Measurements from ENCODE around the gene ACOT11. TPM values are rescaled to one million over a fixed set of nuclear protein-coding genes. Genes with fewer than 3 reads are reported as not detected.

ACOT11 gene
- total RNA-seq, 4 donors from 2014 or later, result 27.1 to 93.0 (median 70.5) TPM

DNA sequence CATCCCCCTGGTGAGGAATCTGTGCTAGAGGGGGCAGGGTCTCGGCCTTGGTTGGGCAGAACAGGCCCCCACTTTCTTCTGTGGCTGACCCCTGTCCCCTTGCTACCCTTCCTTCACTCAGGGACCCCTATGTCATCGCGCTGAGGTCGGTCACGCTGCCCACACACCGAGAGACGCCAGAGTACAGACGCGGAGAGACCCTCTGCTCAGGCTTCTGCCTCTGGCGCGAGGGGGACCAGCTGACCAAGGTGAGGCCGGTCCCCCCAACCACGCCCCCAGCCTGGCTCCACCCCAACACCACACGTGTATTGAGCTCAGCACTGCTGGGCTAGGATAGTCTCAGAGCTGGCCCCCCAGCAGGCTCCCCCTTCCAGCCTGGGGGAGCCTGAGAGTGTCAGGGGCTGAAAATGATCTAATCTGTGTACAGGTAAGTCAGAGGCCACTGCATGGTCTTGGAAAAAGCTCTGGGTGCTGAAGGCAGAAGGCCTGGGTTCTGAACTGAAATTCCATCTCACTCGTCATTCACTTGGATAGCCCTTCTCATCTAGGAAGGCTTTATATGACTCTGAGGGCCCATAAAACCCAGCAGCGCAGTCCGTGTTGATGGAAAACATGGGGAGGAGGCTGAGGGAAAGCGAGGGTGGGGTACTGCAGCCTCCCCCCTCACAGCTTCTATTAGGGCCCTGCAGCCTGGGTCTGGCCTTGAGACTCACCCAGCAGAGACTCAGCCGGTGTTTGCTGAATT, 60.0 kb downstream of the ACOT11 start:
- DNase-seq, result no peak

DNA sequence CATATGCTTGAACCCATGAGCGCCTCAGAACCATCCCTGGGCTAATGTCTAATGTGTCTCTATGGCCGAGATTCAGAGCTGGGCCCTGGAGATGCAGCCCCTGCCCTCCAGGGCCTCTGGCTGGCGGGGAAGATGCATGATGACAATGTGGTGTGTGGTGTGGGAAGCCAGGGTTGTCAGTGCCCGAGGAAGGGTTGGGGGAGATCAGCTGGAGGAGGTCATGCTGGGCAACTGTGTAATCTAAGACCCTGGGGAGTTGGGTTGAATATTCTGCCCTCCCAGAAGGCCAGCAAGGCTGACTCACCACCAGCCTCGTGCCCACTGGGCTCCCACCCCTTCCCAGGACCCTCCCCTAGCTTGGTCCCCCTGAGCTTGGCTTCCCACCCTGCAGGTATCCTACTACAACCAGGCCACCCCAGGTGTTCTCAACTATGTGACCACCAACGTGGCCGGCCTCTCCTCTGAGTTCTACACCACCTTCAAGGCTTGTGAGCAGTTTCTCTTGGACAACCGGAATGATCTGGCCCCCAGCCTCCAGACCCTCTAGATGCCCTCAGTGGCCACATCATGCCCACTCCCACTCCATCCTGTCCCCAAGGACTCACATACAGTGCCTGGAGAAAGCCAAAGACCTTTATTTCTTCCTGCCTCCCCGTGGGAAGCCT, 60.7 kb downstream of the ACOT11 start:
- Histone ChIP-seq H3K27me3 (no peaks in the 10 kb centered on the region), H3K36me3 (peaks cover 0 to 34% of the 10 kb centered on the region in 2 donors), H3K4me3 (replicated peaks in 1 of 3) (no peak overlapping the region), H3K4me1 (no peaks in the 10 kb centered on the region), H3K9me3 (no peaks in the 10 kb centered on the region), H3K27ac (no peak overlapping the region)
- no peak for DNase-seq
- WGBS, 2 donors, result 91% methylated on average over 7 to 9 of the region's 9 CpGs
- TF ChIP-seq POLR2A (IDR thresholded peaks at IDR 0.05), result no peak
- TF ChIP-seq, protein P1, sequence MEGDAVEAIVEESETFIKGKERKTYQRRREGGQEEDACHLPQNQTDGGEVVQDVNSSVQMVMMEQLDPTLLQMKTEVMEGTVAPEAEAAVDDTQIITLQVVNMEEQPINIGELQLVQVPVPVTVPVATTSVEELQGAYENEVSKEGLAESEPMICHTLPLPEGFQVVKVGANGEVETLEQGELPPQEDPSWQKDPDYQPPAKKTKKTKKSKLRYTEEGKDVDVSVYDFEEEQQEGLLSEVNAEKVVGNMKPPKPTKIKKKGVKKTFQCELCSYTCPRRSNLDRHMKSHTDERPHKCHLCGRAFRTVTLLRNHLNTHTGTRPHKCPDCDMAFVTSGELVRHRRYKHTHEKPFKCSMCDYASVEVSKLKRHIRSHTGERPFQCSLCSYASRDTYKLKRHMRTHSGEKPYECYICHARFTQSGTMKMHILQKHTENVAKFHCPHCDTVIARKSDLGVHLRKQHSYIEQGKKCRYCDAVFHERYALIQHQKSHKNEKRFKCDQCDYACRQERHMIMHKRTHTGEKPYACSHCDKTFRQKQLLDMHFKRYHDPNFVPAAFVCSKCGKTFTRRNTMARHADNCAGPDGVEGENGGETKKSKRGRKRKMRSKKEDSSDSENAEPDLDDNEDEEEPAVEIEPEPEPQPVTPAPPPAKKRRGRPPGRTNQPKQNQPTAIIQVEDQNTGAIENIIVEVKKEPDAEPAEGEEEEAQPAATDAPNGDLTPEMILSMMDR (IDR thresholded peaks at IDR 0.05), result no peak
- intact Hi-C loops (cut with DNase I), result no loop called here

More for the DNA sequence above, 60.0 kb downstream of the ACOT11 start:
- no peak for TF ChIP-seq POLR2A (IDR thresholded peaks at IDR 0.05)
- TF ChIP-seq, protein P1 (IDR thresholded peaks at IDR 0.05), result no peak
- no peaks in the 10 kb centered on the region for H3K4me1 ChIP-seq
- no peaks in the 10 kb centered on the region for H3K9me3 ChIP-seq
- H3K27ac ChIP-seq, result no peak overlapping the region
- no peak overlapping the region for H3K4me3 ChIP-seq (replicated peaks in 1 of 3)
- 91 to 92% methylated on average over 18 to 19 of the region's 19 CpGs for WGBS, 2 donors
- H3K36me3 ChIP-seq, result peaks cover 0 to 37% of the 10 kb centered on the region in 2 donors
- no peaks in the 10 kb centered on the region for H3K27me3 ChIP-seq
- intact Hi-C loops (cut with DNase I), result no loop called here

GRCh38 chr1:54609301-54609921, 61.4 kb downstream of the ACOT11 start:
- WGBS, 2 donors, result 77 to 84% methylated on average over 10 of the region's 16 CpGs
- intact Hi-C loops (cut with DNase I), result no loop called here
- Histone ChIP-seq H3K9me3 (no peaks in the 10 kb centered on the region), H3K27ac (no peak overlapping the region), H3K4me1 (no peaks in the 10 kb centered on the region), H3K36me3 (peaks cover 0 to 27% of the 10 kb centered on the region in 2 donors), H3K4me3 (replicated peaks in 1 of 3) (no peak overlapping the region), H3K27me3 (no peaks in the 10 kb centered on the region)
- no peak for DNase-seq
- TF ChIP-seq POLR2A (IDR thresholded peaks at IDR 0.05), result no peak
- TF ChIP-seq, protein P1 (IDR thresholded peaks at IDR 0.05), result no peak

DNA sequence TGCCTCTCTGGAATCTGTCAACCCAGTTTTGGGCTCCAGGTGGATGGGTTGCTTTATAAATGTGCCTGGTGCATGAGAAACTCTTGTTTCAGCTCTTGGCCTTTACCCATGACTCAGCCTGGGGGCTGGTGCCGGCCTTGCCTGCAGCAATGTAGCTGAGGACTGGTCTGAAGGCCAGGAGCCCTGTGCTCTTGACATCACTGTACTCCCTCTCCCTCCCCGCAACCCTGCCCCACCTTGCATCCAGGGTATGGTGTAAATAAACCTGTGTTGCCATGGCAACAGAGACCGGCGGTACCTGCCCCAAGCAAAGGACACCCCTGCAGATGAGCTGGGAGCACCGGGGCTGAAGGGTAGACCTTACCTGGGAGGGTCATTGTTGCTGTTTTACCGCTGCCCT, 62.0 kb downstream of the ACOT11 start:
- 78 to 80% methylated on average over 4 to 6 of the region's 6 CpGs for WGBS, 2 donors
- TF ChIP-seq POLR2A (IDR thresholded peaks at IDR 0.05), result no peak
- TF ChIP-seq, protein P1 (IDR thresholded peaks at IDR 0.05), result no peak
- H3K9me3 ChIP-seq, result no peaks in the 10 kb centered on the region
- H3K36me3 ChIP-seq, result peaks cover 0 to 23% of the 10 kb centered on the region in 2 donors
- H3K27me3 ChIP-seq, result no peaks in the 10 kb centered on the region
- intact Hi-C loops (cut with DNase I), result no loop called here
- no peak overlapping the region for H3K27ac ChIP-seq
- no peak for DNase-seq
- H3K4me1 ChIP-seq, result no peaks in the 10 kb centered on the region
- no peak overlapping the region for H3K4me3 ChIP-seq (replicated peaks in 1 of 3)

Data from thyroid gland (tissue), 4 donors.